ENCODE measurements around the gene SLC39A11.
"Not testable (repeated sequence)": the region's sequence is repeated elsewhere in the genome, so short reads cannot be mapped to it uniquely, and the experiment has no call there.

SLC39A11 gene

DNA sequence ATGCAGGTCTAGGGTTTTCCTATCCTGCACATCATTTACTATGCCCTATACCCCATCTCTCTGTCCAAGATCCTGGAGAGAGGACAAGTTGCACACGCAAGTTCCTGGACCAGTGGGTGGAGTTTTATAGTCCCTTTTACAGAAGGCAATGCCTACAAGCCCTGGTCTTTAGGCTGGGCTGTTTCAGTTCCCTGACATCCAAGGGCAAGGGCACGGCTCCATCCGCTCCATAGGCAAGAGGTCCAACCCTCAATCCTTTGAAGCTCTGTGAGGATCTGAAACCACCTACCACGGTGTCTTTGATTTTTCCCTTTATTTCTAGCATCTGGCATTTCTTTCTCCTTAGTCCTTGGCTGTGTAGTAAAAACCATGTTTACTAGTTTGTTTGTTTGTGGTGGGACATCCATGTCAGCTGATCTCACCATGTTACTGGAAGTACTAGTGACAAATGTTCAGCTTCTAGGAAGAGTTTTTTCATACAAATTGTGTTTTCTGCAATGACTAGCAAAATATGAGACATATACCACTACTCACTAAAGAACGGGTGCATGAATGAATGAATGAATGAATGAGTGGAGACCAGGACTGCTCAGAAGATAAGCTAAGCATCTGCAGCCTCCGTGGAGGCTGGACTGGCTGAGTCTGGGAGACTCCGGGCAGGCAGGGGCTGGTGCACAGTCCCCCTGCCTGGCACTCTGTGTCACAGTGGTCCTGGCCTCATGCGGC, 359.4 kb downstream of the SLC39A11 start:
- no peak for DNase-seq

DNA sequence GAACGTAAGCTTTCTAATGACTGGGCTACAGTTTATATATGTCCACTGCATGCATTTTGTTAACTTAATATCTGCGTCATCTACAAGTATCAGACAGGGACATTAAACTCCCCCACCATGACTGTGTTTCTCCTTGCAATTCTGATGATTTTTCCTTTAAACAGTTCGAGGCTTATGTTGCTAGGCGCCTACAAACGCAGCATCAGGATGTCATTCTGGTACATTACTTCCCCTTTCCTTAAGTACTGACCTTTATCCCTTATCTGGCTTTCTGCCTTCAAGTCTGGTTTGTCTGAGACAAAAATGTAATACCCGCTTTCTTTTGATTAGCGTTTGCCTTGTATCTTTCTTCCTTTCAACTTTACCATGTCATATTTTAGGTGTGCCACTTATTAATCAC, 362.4 kb downstream of the SLC39A11 start:
- no peak for DNase-seq

DNA sequence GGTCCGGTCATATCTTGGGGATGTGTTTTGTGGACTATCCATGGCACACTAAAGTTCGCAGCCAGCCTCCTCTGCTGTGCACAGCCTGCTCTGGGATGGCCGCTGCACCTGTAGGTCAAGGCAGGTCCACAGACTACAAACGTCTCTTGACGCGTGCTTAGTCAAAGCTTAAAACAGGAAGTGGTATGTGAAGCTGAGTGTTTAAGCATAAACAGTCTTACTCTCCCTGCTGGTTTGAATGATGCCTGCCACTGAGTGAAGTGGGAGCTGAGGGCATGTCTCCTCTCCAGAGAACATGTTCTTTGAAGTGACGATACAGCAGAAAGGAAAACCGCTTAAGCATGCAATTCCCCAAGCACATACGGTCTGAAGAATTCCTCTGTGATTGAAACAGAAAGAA, 365.6 kb downstream of the SLC39A11 start:
- peak in 1 of 2 experiments; percentile 8 for DNase-seq

DNA sequence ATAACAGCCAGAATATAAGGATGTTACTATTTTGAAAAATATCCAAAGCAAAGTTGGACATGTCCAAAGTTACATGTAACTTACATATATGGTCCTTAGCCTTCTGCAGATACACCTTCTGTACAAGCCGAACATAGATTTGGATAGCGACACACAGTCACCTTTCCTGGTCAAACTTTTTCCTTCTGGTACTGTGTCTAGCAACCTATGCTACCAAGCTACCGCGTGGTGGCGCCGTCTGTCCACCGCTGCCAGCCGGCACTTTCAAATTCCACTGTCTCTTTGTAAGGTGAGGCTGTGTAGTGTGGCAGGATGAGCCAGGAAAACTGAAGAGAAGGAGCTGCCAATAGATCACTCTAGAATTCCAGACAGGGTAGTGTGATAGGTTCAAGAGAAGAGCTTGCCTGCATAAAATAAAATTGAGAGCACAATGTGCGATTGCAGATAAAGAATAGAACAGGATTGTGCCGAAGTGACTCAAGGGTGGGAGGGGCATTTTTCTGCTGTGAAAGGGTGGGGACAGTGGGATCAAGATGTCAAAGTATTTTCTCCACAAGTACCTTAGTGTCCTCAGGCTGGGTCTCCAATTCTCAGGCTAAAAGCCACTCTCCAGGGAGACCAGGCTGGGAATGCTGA, 366.9 kb downstream of the SLC39A11 start:
- DNase-seq: peak; percentile 8 to 50

DNA sequence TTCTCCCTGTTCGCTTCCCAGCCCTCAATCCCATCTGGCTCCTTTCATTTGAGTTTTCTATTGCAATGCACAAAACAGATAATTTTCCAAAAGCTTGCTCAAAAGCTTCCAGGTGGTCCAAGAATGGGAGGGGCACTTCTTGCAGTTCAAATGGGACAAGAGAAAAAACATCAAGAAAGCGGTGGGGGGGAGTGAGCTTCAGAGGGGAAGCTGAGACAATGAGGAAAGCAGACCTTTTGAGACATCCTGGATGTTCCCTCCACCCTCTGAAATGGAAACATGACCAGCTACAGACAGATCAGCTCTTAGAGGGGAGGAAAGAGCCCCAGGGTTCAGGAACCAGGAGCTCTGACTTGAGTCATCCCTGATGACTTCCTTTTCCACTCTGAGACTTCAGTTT, 368.2 kb downstream of the SLC39A11 start:
- no peak for DNase-seq

DNA sequence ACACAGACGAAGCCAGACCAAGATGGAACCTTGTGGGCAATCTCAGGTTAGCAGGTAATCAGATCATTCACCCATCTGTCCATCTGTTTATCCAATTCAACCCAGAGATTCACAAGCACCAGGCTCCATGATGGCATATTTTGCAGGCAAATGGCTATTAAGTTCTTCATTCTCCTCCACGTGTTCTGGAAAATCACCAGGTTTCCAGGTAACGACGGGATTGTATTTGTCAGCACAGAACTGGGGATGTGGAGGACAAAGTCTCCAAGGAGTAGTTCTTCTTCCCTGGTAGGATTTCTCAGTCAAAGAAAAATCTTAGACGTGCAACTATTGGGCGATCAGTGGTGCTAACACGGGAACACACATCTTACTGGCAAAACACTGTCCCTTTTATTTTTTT, 368.8 kb downstream of the SLC39A11 start:
- DNase-seq: no peak

DNA sequence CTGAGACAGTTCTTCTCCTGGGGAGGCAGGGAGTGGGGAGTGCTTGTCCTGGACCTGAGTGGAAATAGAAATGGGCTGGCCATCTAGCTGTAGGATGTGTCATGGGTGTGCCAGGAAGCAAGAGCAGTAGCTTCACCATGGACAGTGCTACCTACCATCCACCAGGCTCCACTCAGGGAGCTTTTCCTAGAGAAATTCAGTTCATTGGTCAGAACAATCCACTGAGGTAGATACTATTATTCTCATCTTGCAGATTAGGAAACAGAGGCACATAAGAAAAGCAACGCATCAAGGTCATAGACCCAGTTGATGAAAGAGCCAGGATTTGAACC, 372.0 kb downstream of the SLC39A11 start:
- no peak for DNase-seq

DNA sequence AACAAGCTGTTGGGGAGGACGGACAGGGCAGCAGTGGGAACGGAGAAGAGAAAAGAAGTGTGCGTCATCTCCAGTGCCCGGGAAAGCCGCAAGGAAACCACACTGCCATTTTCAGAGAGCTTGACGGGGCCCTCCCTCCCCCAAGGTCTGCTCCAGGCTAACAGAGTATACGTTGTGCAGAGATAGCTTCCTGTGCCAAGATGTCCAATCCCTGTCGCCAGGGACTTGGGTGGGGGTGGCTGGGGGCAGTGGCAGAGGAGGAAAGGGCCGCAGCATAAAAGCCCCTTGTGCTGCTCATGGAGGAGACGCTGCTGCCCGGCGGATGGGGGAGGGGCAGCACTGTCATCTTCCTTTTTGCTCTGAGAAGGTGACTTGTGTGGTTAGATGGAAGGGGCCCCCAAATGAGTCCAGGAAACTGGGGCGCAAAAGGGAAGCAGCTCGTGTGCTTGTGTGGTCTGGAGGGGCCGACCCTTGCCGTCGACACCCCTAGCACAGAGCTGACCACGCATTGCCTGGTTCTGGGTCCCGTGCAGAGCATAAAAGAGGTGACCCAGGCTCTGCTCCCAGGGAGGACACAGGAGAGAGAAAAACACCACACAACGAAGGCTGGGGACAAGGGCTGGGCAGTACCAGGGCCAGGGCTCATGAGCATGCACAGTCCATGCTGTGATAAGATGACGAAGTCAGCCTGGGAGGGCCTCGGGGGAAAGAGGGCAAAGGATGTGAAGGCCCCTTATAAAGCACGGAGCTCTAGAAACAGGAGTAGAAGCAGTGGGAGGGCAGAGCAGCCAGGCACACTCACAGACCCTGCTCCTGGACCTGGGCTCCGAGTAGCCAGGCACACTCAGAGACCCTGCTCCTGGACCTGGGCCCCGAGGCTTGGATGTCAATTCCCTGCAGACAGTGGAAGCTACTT, 372.7 kb downstream of the SLC39A11 start:
- DNase-seq: peak; percentile 6 to 15

DNA sequence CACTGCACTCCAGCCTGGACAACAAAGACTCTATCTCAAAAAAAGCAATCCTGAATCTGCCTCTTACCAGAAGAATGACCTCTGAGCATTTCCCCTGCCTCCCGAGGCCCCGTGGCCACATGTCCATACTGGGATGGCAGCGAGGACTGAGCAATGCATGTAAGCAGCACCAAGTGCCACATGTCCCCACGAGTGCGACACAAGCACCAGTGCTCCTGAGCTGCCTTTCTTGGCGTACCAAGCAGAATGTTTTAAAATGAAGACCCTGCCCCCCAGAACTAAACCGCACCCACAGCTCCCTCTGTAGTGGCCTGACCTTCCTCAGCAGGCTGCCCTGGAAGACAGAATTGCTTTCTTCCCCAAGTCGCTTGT, 373.3 kb downstream of the SLC39A11 start:
- no peak for DNase-seq

DNA sequence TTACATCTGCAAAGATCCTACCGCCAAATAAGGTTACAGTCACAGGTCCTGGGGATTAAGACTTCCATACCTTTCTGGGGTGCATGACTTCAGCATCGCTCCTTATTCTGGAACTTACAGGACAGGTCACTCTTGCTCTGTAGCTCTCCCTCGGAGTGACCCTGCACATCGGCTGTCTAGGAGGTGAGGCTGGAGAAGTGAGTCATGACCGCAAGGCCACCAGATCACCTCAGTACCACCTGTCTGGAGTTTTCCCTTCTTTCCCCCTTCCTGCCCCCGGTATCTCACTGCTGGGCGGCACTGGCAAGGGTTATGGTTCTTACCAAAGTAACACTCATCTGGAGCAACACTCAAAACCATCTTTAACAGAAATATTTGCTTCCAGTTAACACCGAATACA, 374.8 kb downstream of the SLC39A11 start:
- no peak for DNase-seq

DNA sequence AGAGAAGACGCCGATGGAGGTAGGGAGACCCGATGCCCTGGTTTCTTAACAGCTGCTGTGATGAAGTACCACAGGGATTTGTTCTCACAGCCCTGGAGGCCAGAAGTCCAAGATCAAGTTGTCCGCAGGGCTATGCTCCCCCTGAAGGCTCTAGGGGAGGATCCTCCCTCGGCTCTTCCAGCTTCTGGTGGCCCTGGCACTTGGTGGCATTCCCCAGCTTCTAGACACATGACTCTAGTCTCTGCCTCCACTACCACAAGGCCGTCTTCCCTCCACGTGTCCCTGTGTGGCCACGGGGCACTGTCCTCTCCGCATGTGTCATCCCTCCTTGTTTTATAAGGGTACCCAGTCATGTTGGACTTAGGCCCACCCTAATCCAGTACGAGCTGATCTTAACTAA, 375.2 kb downstream of the SLC39A11 start:
- no peak for DNase-seq

DNA sequence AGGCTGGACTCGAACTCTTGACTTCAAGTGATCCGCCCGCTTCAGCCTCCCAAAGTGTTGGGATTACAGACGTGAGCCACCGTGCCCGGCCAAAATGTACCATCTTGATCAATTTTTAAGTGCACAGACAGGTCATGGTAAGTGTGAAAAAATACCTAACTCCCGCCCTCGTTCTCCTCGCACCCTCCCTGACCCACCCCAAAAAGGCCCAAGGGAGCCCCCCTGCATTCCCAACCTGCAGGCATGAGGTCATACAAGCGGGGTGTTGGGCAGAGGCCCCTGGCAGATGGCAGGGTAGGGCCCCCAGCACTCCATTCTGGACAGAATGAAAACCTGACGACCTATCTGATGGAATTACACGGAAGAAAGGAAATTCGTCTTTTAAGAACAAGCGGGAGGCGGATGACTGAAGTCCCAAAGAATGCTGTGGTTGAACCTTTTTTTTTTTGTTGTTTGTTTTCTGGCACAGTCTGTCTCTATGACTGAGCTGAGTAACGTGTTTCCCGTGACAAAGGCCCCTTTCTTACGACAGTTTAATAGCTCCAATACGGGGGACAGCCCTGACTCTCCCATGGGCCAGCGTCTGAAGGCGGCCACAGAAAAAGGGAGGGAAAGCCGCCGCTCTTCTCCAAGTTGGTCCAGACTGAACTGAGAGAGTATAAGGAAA, 376.4 kb downstream of the SLC39A11 start:
- no peak for DNase-seq

DNA sequence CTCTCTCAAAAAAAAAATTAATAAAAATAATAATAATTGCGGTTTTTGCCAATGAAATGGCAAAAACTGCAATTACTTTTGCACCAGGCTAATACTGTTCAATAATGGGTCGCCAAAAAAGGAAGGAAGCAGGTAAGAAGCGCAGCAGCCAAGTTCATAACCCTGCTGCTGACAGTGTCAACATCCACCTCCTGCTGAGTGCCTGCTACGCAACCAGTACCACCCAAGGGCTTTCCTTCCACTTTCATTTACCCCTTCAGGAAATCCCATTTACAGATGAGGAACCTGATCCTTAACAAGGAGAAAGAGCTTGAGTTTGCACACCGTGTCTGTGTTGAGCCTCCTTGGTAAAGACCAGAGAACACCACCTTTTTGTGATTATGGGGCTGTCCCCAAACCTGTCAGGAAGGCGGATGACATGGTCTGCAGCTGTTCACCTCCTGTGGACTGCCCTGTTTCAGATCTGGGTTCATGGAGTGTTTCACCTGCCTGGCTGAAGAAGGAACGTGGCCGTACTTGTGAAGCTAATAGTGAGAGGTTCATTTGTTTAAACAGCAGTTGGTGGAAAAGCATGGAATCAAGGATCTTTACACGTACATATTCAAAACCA, 378.0 kb downstream of the SLC39A11 start:
- DNase-seq: no peak

DNA sequence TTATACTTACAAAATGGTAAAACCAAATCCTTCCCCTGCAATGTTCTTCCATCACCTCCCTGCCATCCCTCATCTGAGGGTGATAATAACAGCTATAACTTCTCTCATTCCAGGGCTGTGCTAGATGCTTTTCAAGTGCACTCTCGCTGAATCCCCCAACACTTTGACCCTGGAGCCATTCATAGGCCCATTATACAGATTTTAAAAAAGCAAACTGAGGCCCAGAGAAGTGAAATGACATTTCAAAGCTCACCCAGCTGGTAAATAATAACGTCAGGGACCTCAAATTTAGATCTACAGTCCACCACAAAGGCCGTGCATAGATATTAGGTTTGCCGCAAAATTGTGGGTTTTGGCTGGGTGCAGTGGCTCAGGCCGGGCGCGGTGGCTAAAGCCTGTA, 378.8 kb downstream of the SLC39A11 start:
- DNase-seq: no peak

DNA sequence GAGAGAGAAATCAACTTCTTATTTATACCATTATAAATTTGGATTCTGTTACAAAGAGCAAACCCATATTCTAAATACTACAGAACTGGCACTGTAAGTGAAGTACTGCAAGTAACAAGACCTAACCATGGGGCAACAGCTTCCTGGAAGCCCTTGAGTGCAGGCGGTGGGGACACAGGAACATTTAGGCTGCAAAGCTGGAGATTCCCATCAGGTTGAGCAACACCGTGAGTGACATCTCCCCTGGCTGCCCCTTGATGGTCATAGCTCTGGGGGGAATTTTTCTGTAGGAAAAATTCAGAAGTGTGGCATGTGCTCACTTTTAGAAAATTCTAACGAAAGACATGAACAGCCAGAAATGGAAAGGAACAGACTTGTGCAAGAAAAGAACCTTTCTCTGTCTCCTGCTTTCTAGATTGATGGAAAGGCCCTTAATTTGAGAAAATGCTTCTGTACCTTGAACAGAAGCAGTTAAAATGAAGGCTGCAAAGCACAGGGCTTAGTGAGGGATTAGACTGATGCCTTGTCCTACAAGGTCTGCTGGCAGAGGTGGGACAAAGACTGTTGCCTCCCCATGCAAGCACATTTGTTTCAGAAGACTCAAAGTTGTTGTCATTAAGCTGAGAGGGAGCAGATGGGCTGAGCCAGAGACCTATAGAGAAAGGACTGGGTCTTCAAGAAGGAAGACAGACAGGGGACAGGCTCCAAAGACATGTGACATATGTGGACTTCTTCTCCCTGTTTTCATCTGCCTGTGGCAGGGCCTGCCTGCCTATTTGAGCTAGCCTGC, 380.8 kb downstream of the SLC39A11 start:
- DNase-seq: no peak

DNA sequence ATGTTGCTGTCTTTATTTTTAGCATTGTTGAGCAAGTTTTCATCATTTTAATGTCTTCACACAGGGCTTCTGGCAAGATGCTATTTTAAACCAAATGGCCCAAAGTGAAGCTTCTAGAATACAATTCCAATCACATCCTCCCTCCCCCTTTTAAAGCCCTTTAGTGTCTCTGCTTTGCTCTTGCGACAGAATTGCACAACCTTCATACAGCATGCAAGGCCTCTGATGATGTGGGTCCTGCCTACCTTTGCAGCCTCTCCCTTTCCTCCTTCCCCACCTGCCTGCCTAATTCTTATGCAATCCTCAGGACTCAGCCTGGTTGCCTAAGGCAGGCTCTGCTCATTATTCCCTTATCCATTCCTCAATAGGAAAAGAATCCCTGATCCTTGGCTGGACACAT, 381.7 kb downstream of the SLC39A11 start:
- DNase-seq: no peak

DNA sequence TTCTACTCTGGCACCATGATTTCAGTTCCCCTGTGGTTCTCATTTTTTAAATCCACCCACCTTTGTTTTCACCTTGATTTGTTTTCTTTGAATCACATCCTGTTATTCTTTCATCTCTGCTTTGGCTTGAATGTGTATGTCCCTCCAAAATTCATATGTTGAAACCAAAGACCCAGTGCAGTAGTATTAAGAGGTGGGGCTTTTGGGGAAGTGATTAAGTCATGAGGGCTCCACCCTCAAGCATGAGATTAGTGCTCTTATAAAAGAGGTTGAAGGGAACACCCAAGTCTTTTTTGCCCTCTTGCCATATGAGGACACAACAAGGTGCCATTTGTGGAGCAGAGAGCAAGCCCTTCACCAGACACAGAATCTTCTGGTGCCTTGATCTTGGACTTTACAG, 382.3 kb downstream of the SLC39A11 start:
- DNase-seq: no peak

DNA sequence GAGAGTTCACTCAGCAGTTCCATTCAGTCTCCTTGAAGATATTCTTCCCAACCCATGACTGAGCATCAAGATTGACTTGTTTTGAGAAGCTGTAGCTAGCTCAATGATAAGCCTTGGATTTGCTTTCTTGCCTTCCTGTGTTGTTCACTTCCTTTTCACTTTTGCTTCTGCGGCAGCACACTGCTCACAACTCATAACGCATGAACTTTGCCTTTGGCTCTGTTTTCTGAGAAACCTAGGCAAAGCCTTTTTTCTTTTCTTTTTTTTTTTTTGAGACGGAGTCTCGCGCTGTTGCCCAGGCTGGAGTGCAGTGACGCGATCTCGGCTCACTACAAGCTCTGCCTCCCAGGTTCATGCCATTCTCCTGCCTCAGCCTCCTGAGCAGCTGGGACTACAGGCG, 383.8 kb downstream of the SLC39A11 start:
- DNase-seq: not testable (repeated sequence)

DNA sequence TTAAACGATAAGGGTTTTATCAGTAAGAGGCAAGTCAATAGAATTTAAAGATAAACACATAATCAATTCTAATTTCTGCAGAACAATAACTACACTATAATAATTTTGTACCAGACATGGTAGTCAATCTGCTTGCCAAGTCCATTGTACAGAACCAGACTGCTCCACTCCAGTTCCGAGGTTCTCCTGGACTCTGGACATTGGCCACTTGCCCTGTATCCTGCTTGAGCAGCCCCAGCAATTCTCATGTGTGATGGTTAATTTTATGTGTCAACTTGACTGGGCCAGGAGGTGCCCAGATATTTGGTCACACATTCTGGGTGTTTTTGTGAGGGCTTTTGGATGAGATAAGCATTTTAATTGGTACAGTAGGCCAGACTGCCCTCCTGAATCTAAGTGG, 384.6 kb downstream of the SLC39A11 start:
- no peak for DNase-seq

DNA sequence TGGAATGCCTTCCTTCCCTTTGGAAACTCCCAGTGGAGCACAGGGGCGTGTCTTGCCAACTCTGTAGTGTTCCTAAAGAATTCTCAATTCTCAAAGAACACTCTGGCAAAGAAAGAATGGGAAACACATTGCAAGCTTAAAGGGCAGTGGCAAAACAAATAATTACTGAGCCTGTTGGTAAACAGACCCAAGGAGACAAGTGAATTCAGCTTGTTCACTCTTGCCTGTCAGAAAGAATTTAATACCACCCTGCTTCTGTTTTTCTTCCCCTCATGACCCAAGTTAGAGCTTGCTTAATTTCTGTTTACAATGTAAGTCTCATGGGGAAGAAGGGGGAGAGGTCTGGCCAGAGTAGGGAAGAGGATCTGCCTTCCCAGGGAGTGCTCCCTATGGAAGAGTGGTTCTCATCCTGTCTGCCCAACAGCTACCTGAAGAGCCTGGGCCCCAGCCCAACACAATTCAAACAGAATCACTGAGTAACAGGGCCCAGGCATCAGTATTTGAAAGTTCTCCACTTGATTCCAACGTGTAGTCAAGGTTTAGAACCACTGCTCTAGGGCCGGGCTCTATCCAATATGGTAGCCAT, 386.0 kb downstream of the SLC39A11 start:
- no peak for DNase-seq

DNA sequence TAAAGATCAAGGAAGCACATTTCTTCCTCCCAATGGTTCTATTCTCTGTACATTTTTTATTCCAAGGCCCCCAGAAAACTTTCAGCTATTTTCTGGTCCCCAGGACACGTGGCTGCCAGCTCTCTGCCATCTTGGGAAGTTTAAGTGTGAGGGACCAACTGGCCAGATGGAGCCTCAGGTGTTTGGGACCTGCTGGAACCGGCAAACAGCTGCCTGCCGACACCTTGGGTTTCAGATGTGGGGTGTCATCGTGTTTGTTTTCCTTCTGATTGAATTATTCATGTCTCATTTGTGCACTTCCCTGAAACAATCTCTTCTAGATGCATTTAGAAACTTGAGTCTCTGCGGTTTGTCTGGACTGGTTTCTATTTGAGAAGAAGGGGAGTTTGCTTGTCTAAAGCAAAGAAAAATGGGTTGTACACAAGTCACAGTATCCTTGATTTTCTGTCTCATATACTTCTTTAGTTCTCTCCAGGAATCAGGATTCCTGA, 386.5 kb downstream of the SLC39A11 start:
- no peak for DNase-seq

DNA sequence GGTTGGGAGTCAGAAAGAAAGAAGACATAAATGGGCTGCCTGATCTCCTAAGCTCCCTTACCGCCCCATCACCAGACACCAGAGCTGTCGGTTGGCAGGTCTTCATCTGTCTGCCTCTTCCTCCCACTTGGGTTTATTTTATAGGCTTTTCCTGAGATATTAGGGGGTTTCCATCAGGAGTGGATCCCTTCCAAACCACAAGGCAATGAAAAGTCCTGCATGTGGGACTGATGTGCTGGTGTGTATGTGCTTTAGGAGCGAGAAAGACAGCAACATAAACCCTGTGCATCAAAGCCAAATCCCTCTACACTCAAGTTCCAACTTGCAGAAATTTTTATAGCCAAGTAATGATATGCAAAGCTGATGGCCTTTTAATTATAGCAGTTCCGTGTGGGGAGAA, 389.5 kb downstream of the SLC39A11 start:
- no peak for DNase-seq

Measured in stimulated activated CD4-positive, alpha-beta T cell treated with anti-CD3 and anti-CD28 coated beads, Interleukin-4, amount 100 ng/mL, for 4 hours (primary cell).